Neural cell (in vitro differentiated cells): ENCODE data around the gene ADAMTS20. TPM values are rescaled to one million over a fixed set of nuclear protein-coding genes. Genes with fewer than 3 reads are reported as not detected.

Experiments
- H2AFZ ChIP-seq: fragments of 200-600, 300-800 bp; sonication (generic), shearing (Covaris generic); 2 replicates; pipeline ENCODE4 v1.6.0; 2014; ENCODE audit warnings: low read depth, mild to moderate bottlenecking, antibody characterized with exemption, low read length, moderate library complexity
- H3F3A ChIP-seq: fragments of 200-600 bp; shearing (Covaris generic); 2 replicates; pipeline ENCODE4 v1.6.1; 2016; ENCODE audit warnings: mild to moderate bottlenecking, moderate library complexity, mixed read lengths, antibody characterized with exemption, low read length; ENCODE audit not compliant: insufficient read depth, poor library complexity, severe bottlenecking
- H3K27ac ChIP-seq: fragments of 200-600, 300-800 bp; sonication (generic), shearing (Covaris generic); 2 replicates; pipeline ENCODE4 v1.5.1; 2014; ENCODE audit warnings: mild to moderate bottlenecking, low read length, moderate library complexity
- H3K27me3 ChIP-seq: fragments of 300-800, 200-600 bp; sonication (generic), shearing (Covaris generic); 2 replicates; pipeline ENCODE4 v1.6.0; 2014; ENCODE audit warnings: mild to moderate bottlenecking, low read depth, low read length, moderate library complexity; ENCODE audit not compliant: insufficient read depth
- H3K36me3 ChIP-seq: fragments of 300-800, 200-600 bp; sonication (generic), shearing (Covaris generic); 2 replicates; pipeline ENCODE4 v1.5.1; 2014; ENCODE audit warnings: mild to moderate bottlenecking, antibody characterized with exemption, low read length, moderate library complexity; ENCODE audit not compliant: insufficient read depth
- H3K4me2 ChIP-seq: fragments of 300-800, 200-600 bp; sonication (generic), shearing (Covaris generic); 2 replicates; pipeline ENCODE4 v1.6.0; 2014; ENCODE audit warnings: mild to moderate bottlenecking, low read length
- H3K4me3 ChIP-seq: fragments of 300-800, 200-600 bp; sonication (generic), shearing (Covaris generic); 2 replicates; pipeline ENCODE4 v1.5.1; 2014; ENCODE audit warnings: mild to moderate bottlenecking, low read length, moderate library complexity
- H3K79me2 ChIP-seq: fragments of 200-600 bp; shearing (Covaris generic); replicated peaks from 2 replicates; pipeline ENCODE4 v1.6.0; 2014; ENCODE audit warnings: mild to moderate bottlenecking, low read length, moderate library complexity; ENCODE audit not compliant: insufficient read depth
- H3K9ac ChIP-seq: fragments of 300-800, 200-600 bp; sonication (generic), shearing (Covaris generic); 2 replicates; pipeline ENCODE4 v1.6.1; 2016; ENCODE audit warnings: mild to moderate bottlenecking, low read length, mixed read lengths
- H3K9me2 ChIP-seq: fragments of 200-600 bp; shearing (Covaris generic); 2 replicates; pipeline ENCODE4 v1.6.1; 2016; ENCODE audit warnings: mild to moderate bottlenecking, low read length, mixed read lengths; ENCODE audit not compliant: insufficient read depth
- H3K9me3 ChIP-seq: fragments of 200-600, 300-800 bp; sonication (generic), shearing (Covaris generic); 2 replicates; pipeline ENCODE4 v1.6.1; 2016; ENCODE audit warnings: mild to moderate bottlenecking, mixed run types, low read length, moderate library complexity, mixed read lengths
- H4K20me1 ChIP-seq: fragments of 200-600 bp; shearing (Covaris generic); 2 replicates; pipeline ENCODE4 v1.6.1; 2016; ENCODE audit warnings: mild to moderate bottlenecking, mixed run types; ENCODE audit not compliant: insufficient read depth
- EZH2 ChIP-seq: fragments of 200-600, 300-800 bp; shearing (Covaris generic), sonication (generic); IDR thresholded peaks from 2 replicates; pipeline ENCODE4 v1.6.1; 2014; ENCODE audit warnings: antibody characterized with exemption, low read length, borderline replicate concordance, mild to moderate bottlenecking; ENCODE audit not compliant: insufficient read depth, poor library complexity, severe bottlenecking
- MXI1 ChIP-seq: fragments of 450-650 bp; conservative IDR thresholded peaks from 2 replicates; pipeline ENCODE4 v1.6.1; 2014; ENCODE audit warnings: antibody characterized with exemption, mild to moderate bottlenecking; ENCODE audit not compliant: poor library complexity, severe bottlenecking
- POLR2AphosphoS5 ChIP-seq: IDR thresholded peaks from 2 replicates; pipeline ENCODE4 v1.6.1; 2012
- RAD21 ChIP-seq: fragments of 450-650 bp; conservative IDR thresholded peaks from 2 replicates; pipeline ENCODE4 v1.6.1; 2014; ENCODE audit warnings: antibody characterized with exemption, mild to moderate bottlenecking, moderate library complexity
- SMC3 ChIP-seq: fragments of 450-650 bp; conservative IDR thresholded peaks from 2 replicates; pipeline ENCODE4 v1.6.1; 2014; ENCODE audit warnings: antibody characterized with exemption, mild to moderate bottlenecking, moderate library complexity; ENCODE audit not compliant: poor library complexity
- TAF1 ChIP-seq: IDR thresholded peaks from 2 replicates; pipeline ENCODE4 v1.6.1; 2012; ENCODE audit warnings: low read depth
- polyA plus RNA-seq: library from polyadenylated mRNA; depleted of rRNA; stranded (reverse); fragments of >200 nt; gene quantifications from 2 replicates; pipeline ENCODE4 v1.2.3, GENCODE V29; 2014
- TF ChIP-seq, protein P1 (sequence below): IDR thresholded peaks from 2 replicates; pipeline ENCODE4 v1.6.1; 2012; ENCODE audit warnings: borderline replicate concordance
- TF ChIP-seq, protein P2 (sequence below): fragments of 450-650 bp; IDR thresholded peaks from 2 replicates; pipeline ENCODE4 v1.5.1; 2014; ENCODE audit warnings: antibody characterized with exemption, mild to moderate bottlenecking, moderate library complexity; ENCODE audit not compliant: poor library complexity, severe bottlenecking

Gene ADAMTS20
- polyA plus RNA-seq, 1 donor from 2014 or later, result 0.72 TPM

DNA sequence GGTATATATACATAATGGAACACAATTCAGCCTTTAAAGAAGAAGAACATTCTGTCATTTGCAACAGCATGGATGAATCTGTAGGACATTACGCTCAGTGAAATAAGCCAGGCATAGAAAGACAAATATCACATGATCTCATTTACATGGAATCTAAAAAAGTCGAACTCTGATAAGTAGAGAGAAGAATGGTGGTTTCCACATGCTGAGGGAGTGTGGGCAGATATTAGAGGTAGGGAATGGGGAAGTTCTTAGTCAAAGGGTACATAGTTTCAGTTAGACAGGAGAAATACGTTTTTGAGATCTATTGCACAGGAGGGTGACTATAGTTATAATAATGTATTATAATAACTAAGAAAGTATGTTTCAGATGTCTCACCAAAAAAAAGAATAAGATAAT, 71.4 kb downstream of the ADAMTS20 start:
- H4K20me1 ChIP-seq, result no peaks in the 10 kb centered on the region
- no peaks in the 10 kb centered on the region for H3K27me3 ChIP-seq
- H3K4me2 ChIP-seq, result no peak overlapping the region
- no peak overlapping the region for H3K9ac ChIP-seq
- no peak overlapping the region for H2AFZ ChIP-seq
- H3K27ac ChIP-seq, result no peak overlapping the region
- no peak for TF ChIP-seq RAD21
- TF ChIP-seq TAF1, result no peak
- TF ChIP-seq, protein P1, sequence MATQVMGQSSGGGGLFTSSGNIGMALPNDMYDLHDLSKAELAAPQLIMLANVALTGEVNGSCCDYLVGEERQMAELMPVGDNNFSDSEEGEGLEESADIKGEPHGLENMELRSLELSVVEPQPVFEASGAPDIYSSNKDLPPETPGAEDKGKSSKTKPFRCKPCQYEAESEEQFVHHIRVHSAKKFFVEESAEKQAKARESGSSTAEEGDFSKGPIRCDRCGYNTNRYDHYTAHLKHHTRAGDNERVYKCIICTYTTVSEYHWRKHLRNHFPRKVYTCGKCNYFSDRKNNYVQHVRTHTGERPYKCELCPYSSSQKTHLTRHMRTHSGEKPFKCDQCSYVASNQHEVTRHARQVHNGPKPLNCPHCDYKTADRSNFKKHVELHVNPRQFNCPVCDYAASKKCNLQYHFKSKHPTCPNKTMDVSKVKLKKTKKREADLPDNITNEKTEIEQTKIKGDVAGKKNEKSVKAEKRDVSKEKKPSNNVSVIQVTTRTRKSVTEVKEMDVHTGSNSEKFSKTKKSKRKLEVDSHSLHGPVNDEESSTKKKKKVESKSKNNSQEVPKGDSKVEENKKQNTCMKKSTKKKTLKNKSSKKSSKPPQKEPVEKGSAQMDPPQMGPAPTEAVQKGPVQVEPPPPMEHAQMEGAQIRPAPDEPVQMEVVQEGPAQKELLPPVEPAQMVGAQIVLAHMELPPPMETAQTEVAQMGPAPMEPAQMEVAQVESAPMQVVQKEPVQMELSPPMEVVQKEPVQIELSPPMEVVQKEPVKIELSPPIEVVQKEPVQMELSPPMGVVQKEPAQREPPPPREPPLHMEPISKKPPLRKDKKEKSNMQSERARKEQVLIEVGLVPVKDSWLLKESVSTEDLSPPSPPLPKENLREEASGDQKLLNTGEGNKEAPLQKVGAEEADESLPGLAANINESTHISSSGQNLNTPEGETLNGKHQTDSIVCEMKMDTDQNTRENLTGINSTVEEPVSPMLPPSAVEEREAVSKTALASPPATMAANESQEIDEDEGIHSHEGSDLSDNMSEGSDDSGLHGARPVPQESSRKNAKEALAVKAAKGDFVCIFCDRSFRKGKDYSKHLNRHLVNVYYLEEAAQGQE, result no peak
- TF ChIP-seq MXI1, result no peak
- no peaks in the 10 kb centered on the region for H3K36me3 ChIP-seq
- no peaks in the 10 kb centered on the region for H3K9me2 ChIP-seq
- H3F3A ChIP-seq, result no peaks in the 10 kb centered on the region
- H3K9me3 ChIP-seq, result no peaks in the 10 kb centered on the region
- H3K79me2 ChIP-seq, result no peaks in the 10 kb centered on the region
- H3K4me3 ChIP-seq, result no peak overlapping the region

DNA sequence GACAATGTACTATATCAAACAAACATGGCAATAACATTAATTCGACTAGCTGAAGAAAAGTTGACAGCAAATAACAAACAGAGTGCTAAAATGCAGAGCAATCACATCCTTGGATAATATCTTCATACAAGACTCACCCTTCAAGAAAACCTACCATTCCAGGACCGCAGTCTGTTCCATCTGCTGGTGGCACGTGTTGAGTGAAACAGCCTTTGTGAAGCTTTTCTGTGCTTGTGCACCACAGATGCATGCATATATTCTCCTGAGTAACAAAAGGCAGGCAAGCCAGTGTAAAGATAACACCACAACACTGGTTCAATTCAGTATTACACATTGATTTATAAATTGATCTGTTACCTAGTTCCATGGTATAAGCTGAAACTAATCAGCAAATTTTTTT, 89.3 kb downstream of the ADAMTS20 start:
- TF ChIP-seq EZH2 (no peak), SMC3 (no peak), POLR2AphosphoS5 (no peak), RAD21 (no peak), MXI1 (no peak)
- TF ChIP-seq, protein P2, sequence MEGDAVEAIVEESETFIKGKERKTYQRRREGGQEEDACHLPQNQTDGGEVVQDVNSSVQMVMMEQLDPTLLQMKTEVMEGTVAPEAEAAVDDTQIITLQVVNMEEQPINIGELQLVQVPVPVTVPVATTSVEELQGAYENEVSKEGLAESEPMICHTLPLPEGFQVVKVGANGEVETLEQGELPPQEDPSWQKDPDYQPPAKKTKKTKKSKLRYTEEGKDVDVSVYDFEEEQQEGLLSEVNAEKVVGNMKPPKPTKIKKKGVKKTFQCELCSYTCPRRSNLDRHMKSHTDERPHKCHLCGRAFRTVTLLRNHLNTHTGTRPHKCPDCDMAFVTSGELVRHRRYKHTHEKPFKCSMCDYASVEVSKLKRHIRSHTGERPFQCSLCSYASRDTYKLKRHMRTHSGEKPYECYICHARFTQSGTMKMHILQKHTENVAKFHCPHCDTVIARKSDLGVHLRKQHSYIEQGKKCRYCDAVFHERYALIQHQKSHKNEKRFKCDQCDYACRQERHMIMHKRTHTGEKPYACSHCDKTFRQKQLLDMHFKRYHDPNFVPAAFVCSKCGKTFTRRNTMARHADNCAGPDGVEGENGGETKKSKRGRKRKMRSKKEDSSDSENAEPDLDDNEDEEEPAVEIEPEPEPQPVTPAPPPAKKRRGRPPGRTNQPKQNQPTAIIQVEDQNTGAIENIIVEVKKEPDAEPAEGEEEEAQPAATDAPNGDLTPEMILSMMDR, result no peak
- TF ChIP-seq, protein P1, result no peak

More for the DNA sequence above, 89.3 kb downstream of the ADAMTS20 start:
- Histone ChIP-seq H3K4me3 (no peak overlapping the region), H3K79me2 (no peaks in the 10 kb centered on the region), H3K27ac (no peak overlapping the region), H3F3A (no peaks in the 10 kb centered on the region), H3K4me2 (no peak overlapping the region), H3K36me3 (no peaks in the 10 kb centered on the region), H3K9me2 (no peaks in the 10 kb centered on the region), H3K9me3 (no peaks in the 10 kb centered on the region), H4K20me1 (no peaks in the 10 kb centered on the region), H3K9ac (no peak overlapping the region), H3K27me3 (no peaks in the 10 kb centered on the region), H2AFZ (no peak overlapping the region)
